GM21528 (cell line): ENCODE results near the gene ABCC5.
"Not testable (repeated sequence)": the region's sequence is repeated elsewhere in the genome, so short reads cannot be mapped to it uniquely, and the experiment has no call there.

ENCODE experiments used
- ATAC-seq: cut with Tn5 transposase; IDR thresholded peaks from one replicate; pipeline ENCODE4 v1.9.1; 2021; ENCODE audit warnings: mild to moderate bottlenecking, moderate library complexity; ENCODE audit not compliant: unreplicated experiment, low FRiP score

Gene ABCC5

DNA sequence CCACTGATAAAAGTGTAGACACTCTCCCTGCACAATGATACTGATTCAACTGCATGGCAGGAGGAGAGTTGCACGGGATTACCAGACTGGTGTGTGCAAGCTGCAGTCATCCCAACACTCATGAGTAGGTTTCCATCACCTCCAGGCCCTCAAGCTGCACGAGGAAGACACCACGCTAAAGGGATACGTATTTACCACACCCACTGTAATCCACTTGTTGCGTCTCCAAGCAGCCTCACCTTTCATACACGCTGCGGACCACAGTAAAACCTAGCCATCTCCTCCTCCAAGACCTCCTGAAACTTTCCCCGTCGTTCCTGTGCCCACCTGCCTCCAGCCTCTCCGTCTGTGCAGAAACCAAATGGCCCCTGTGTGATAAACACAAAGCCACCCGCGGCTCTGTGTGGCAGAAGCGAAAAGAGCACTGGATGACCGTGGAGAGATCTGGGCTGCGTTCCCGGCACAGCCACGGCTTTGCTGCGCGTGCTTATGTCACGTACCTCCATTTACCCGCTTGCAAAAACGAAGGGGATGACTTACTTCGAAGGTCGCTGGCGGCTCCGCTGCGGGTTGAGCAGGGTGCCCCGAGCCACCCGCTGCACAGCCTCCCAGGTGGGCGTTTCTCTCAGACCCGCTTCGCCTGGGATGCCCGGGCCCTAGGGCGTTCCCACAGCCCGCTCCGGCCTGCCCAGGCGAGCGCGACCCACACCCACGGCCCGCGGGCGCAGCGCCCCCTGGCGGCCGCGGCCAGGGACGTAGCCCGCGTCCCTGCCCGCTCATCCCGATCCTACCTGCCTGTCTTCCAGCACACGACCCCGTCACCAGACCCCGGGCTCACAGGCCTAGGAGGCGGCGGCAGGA lies 643 bp downstream of the ABCC5 start:
- peak; percentile 81 for ATAC-seq

DNA sequence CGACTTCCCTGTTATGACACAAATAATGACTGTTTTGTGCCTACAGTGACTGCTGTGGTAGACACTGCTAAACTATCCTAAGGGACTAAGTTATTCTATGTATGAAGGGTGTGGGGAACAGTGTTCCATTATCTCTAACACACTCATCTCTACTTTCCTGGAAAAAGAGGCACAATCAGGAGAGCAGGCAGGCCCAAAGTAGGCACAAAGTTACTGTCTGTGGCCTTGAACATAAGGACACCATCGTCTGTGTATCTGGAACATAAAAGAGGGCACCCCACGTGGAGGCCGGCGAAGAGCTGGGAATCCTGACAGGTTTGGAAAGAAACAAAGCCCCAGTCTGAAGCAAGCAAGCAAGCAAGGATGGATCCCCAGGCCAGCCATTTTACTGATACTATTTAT lies 1.5 kb downstream of the ABCC5 start:
- no peak for ATAC-seq

DNA sequence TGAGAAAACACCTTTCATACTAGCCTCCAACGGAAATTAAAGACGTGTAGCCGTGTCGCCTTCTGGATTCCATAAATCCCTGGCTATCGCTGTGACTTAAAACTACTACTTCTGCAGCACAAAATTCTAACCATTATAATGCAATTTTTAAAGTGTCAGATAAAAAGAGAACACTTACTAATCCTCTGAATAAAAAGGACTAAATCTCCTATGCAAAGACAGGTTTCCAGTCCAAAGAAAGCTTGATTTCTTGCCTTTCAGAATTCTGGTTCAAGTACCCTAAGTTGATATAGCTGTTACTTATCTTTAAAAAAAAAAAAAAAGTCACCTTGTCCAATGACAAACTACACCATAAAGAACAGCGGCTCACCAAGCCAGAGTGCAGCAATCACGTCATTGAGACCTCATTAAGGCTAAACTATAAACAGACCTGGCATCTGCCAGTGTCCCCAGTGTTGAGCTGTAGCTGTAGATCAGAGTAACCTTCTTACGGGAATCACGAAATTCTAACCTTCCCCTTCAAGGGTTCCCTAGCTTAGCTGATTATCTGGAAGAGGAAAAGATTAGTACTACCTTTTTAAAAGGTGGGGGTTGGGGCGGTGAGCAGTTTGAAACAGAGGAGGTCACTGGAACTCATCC lies 2.2 kb downstream of the ABCC5 start:
- no peak for ATAC-seq

DNA sequence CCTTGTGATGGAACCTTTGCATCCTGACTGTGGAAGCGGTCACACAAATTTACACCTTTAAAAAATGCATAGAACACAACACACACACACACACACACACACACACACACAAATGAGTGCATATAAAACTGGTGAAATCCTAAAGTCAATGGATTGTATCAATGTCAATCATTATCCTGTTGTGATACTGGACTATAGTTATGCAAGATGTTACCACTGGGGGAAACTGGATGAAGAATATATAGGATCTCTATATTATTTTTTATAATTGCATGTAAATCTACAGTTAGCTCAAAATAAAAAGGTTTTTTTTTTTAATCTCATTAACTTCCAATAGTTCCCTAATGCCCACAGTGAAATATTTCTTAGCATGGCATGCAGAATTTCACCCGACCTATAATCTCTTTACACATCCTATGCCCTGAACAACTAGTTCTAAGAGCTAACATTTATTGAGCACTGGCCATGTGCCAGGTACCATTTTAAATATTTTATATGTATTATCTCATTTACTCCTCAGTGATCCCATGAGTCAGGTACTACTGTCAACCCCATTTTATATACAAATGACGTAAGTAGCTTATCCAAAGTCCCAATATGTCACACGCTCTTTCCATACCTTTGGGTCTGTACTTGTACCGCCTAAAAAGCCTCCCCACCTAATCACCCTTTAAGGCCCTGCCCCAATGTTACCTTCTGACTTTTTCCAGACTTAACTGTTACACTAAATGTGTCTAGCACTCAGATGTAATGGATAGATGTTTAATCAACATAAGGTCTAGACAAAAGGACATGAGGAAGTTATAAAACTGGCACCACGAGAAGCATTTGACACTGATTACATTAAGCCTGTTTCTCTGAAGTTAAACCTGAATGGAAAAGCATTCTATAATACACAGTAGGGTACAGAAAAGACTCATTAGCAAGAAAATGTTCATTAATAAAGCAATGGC lies 5.5 kb downstream of the ABCC5 start:
- ATAC-seq: no peak

DNA sequence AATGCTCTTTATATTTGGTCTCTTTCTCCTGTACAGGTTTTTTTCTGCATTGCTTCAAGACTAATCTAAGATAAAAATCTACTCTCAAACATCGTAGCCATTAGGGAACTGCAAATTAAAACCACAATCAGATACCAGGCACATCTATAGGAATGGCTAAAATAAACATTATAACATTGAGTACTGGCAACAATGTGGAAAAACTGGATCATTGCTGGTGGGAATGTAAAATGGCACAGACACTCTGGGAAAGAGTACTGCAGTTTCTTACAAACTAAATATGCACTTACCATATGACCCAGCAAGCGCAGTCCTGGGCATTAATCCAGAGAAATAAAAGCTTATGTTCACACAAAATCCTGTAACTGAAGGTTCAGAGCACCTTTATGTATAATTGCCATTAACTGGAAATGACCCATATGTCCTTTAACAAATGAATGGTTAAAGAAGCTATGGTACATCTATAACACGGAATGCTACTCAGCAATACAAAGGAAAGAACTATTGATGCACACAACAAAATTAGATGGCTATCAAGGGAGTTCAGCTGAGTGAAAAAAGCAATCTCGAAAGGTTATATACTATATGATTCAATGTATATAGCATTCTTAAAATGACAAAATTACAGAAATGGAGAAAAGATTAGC lies 6.3 kb downstream of the ABCC5 start:
- ATAC-seq: no peak

DNA sequence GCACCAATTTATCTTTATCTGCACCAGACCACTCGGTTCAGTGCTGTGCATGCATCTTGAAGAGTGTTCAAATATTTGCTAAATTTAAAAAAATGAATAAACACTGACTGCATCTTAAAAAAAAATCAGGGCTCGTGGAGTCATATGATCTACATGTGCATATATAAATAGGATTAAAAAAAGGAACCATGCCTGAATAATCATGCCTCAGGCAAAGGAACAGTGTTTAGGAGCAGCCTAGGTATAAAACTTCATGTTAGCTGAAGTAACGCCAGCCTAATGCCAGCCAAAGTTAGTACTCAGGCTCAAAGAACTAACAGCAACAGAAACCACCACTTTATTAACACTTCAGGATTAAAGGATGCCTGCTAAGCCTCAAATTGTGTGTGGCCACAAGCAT lies 9.5 kb downstream of the ABCC5 start:
- no peak for ATAC-seq

DNA sequence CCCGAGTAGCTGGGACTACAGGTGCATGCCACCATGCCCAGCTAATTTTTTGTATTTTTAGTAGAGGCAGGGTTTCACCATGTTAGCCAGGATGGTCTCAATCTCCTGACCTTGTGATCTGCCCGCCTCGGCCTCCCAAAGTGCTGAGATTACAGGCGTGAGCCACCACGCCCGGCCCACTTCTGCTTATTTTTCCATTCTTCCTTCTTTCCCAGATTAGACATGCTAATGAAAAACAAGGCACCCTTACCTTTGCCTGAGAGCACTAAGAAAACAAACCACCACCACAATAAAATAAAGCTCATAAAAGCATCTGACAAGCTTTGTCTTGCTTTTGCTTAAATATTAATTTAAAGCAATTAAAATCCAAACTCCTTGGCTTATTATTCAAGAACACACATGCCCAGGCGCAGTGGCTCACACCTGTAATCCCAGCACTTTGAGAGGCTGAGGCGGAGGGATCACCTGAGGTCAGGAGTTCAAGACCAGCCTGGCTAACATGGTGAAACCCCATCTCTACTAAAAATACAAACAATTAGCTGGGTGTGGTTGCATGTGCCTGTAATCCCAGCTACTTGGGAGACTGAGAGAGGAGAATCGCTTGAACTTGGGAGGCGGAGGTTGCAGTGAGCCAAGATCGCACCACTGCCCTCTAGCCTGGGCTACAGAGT lies 10.4 kb downstream of the ABCC5 start:
- ATAC-seq: not testable (repeated sequence)

DNA sequence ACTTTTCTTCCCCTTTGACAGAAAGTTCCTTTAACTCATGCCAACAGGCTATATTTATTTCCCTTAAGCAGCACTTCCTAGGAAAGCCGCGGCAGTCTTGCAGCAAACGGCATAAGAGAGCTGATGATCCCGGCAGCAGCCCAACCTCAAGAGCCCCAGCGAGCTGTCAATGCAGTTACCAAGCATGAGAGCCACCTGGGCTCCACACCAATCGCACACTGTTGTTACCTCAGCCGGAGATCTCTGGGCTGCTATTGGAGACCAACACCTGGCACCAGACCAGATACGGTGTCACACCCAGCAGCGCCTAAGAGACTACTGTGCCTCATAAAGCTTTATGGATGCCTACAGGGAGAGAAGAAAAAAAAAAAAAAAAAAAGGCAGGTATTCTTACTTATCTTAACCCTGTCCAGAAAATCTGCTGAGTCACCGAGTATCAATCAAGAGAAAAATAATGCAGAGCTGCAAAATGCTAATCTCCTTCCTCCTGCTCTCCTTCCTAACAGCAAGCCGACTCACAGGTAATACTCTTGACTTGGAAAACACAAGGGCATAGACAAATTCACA lies 11.7 kb downstream of the ABCC5 start:
- ATAC-seq: peak; percentile 56

DNA sequence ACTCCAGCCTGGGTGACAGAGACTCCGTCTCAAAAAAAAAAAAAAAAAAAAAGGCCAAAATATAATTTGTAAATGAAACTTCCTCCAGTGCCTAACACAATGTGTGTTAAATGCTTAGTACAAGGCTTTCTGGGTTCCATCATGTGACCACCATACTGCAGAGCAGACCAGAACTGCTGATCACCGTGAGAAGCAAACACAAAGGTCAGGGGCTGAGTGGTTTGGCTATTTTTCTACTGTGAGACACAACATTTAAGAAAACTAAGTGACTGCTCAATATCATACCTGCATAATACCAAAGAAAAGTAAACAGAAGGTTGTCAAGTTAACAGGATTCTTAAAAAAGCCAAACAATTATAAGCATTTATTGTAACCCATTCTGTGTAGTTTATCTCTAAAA lies 13.2 kb downstream of the ABCC5 start:
- no peak for ATAC-seq

DNA sequence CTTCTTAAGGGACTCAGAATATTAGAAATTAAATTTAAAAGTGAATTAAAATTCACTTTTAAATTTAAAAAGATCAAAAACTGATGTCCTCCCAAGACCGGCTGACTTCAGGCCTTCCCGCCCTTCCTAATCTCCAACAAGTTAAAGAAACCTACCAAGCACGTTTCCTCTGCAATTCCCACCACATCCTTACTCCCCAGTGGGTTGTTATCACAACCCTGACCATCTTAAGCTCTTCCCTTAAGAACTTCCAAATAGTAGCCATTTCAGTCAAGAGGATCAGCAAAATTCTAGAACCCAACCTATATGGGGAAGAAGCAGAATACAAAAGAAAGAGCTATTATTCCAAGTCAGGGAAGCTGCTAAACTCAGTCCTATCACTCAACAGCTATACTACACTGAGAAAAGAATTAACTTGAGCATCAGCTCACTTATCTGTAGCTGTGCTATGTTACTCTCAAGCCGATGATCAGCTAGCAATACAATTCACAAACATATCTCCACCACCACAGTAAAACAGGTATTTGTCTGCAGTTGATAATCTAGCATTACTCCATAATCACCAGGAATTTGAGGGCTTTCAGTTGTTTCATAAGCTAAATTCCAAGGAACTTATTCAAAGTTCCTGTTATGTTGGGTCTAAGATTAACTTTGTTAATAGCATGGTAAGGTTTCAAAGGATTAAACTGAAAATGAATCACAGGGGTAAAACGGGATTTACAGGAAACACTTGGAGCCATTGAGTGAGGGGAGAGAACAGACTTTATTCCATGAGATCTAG lies 14.3 kb downstream of the ABCC5 start:
- ATAC-seq: no peak

DNA sequence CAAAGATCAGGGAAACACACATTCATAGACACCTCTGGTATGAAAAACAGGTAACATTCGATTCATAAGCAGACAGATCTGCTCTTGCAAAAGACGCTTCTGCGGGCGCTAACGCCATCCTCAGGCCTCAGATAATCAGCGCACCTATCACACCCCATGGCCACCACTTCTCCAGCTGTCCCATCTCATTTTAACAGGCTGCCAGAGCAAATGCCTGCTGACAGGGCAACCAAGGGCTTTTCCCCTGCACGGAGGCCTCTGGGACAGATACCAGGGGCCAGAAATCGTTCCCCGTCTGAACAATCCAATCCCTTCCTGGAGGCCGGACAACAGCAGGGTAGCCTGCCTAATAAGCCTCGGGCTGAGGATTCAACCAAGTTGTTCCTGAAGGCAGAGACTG lies 15.2 kb downstream of the ABCC5 start:
- ATAC-seq: no peak

DNA sequence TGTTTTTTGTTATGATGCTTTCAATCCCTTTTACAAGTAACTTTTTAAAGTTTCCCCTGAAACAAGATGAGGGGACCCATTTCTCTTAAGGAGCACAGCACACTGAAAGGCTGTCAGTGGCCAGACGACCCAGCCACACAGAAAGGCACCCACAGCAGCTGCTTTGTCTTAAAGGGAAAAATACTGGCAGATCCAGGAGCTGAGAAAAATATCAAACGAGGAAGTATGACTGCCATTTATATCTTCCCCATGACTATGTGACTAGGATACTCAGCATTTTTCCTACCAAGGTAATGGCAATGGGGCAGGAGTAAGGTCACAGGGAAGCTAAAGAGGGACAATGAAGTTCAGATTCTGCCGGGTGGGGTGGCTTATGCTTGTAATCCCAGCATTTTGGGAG lies 15.9 kb downstream of the ABCC5 start:
- ATAC-seq: no peak

DNA sequence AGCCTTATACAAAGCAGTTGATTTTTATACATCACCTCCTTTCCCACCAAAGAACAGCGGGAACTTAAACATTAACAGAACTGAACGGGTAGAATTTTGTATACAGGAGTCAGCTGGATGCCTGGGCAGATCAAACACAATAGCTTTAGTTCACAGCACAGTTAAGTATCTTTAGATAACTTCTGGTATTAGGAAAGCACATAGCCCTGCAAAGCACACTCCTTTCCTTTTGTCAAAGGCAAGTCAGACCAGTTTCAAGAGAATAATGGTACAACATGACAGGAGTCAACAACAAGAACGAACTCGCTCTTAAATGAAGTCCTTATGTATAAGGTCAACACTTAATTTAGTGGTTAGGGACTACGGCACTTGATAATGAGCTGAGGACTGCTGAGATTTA lies 26.3 kb downstream of the ABCC5 start:
- no peak for ATAC-seq

DNA sequence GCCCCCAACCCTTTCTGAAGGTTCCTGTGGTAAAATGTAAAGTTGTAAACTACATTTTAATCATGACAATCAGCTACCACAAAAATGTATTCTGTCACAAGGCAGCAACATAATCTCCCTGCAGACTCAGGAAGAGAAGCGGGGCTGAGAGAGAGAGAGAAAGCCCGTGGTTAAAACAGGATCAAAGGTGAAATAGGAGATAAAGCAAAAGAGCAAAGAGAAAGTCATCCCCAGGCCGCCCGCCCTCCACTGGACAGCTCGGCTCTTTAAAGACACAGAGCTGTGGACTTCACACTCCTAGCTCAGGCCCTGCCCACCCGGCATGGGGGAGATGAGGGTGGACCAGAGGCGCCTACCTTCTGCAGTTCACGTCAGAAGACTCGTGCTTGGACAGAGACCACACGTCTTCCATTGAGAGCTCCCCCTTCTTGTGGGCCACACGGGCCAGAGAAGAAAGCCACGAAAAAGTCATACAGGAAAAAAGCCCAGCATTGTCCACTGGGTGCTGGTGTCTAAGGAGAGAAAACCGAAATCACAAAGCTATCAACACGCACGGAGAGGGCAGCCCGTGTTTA lies 29.4 kb downstream of the ABCC5 start:
- no peak for ATAC-seq

DNA sequence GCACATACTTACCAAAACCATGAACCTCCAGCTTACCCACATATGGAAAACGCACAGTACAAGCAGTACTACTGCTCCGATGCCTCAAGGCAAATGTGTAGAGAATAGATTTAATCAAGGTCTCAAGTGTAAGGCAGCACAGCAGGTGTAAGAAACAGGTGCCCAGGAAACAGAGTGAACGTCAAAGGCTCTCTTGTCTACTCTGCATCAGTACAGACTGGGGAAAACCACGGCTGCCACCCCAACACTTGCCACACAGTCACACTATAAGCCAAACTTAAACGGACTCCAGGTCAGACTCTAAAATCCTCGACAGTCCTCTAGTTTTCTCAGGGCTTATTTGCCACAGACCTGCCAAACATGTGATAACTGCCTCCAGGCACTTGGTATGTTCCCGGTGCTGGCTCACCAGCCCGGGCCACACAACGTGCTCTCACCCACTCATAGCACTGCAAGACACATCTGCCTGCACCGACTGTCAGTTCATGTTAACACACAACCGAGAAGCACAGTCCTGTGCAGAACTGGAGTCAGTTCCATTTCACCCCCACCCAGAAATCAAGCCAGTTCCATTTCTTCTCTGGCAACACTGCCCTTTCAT lies 30.6 kb downstream of the ABCC5 start:
- no peak for ATAC-seq

DNA sequence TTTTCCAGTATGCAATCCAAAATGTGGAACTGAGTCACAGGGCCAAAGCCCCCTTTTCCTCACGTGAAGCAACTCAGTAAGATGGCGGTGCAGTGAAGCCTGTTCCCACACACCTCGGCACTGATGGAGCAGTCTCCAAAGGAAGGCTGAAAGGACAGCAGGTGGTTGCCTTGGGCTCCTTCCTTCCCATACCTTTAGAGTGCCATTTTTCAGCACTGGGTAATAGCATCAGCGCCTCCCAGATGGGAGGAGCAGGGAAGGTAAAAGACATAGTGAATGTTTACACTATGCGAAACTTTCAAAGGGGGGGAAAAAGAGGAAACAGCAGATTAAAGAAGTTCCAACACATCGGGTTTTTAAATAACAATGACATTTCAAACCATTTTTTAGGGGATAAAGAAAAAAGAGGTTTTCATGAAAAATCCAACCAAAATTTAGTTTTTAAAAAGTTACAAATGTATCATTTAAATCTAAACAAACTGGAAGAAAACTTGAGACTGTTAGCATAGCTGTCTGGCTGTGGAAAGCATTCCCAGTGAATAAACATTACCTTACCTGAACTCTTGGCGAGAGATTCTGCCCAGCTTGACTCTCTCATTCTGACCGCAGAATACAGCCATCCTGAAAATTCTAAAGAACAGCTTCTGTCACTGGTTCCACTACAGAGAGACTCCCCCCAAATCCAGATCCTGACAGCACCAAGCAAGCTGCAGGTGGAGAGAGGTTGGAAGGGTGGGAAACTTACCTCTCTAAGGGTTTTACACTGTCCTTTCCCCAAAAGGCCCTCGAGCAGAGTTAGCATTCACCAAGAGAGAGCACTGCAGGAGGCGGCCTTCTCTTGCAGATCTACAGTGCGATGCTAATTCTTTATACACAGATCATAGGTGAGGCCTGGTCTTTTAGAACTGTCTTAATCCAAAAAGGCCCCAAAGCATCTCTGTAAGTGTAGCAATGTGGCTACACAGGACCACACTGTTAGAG lies 32.6 kb downstream of the ABCC5 start:
- no peak for ATAC-seq

DNA sequence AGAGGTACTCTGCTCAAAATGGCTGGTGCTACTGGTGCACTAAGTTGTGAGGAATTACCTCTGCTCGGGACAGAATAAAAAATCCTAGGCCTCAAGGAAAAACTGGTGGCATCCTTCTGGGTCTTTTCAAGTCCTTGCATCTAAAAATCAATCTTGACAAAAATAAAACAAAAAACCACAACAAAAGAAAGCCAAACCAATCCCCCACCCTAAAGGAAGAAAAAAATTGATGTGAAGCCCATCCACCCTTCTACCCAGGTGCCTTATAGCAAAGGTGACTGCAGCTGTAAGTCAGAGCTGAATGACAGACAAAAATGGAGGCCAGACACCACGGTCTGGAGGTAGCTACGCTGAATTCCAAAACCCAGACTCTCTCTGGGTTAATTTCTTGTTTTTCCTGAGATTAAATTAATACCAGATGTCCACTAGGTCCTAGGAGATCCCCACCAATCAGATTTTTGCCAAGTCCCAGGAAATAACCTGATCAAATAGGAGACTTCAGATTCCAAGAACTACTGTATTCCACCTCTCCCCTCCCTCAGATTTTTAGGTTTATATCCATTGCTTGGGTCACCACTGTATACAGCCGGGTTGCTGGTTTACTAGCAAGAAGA lies 33.5 kb downstream of the ABCC5 start:
- ATAC-seq: no peak
